CD4-positive, alpha-beta T cell treated with Interleukin-10 for 1 hour (primary cell): ENCODE results near the gene SLC25A19.
"Not testable (repeated sequence)": the region's sequence is repeated elsewhere in the genome, so short reads cannot be mapped to it uniquely, and the experiment has no call there.

Experiments
- DNase-seq: peaks from one replicate; pipeline ENCODE4 v3.0.0-alpha.2; 2020

The SLC25A19 gene

DNA sequence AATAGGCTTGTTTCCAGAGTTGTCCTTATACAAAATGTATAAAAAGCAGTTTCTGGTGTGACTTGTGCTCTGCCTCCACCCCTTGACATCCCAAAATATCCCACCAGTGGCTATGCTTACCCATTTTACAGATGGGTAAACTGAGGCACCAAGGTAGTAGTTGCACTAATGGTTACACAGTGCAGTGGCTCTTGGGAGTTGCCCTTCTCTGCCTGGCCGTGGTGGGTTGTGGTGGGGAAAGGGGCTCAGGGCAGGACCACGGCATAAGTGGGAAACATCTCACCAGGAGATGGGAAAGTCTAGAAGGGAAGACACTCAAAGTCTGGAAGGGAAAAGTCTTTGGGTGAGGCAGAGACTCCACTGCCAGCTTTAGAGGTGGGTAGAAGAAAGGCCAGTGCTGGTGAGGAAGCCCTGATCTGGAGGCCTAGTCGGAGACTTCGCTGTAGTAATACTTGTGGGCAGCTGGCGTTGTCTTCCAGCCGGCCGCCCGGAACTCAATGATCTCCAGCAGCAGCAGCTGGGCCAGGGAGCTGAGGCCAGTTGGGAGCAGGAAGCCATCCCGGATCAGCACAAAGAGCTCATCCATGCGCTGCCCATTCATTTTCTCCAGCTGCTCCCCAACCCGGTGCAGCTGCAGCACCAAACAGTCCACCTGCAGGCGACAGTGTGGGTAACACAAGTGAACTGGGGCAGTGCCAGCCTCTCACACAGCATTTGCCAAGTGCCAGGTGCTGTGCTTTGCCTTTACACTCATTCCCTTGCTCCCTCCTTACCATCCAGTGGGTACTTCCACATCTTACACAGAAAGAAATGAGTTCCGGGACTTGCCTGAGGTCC, 22.7 kb downstream of the SLC25A19 start:
- DNase-seq: no peak

DNA sequence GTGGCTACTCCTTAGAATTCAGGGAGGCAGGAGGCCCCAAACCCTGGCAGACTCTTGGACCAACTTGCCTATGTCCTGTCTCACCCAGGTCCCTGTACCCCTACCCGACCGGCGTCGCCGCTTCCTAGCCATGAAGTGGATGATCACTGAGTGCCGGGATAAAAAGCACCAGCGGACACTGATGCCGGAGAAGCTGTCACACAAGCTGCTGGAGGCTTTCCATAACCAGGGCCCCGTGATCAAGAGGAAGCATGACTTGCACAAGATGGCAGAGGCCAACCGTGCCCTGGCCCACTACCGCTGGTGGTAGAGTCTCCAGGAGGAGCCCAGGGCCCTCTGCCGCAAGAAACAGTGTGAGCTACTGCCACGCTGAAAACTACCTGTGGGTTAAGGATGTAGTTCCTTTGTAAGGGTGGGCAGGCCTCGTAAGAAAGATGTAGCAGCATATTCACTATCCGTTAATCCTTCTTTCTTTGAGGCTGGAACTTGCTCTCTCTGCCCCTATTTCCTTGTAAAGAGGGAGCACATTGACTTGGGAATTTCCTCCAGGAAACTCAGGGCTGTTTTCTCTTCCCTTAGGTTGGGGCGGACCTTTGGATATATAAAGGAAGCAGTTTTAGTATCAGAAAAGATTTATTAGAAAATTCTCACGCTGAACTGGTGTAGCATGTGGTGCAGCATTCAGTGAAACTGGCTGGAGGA, 23.5 kb downstream of the SLC25A19 start:
- no peak for DNase-seq

DNA sequence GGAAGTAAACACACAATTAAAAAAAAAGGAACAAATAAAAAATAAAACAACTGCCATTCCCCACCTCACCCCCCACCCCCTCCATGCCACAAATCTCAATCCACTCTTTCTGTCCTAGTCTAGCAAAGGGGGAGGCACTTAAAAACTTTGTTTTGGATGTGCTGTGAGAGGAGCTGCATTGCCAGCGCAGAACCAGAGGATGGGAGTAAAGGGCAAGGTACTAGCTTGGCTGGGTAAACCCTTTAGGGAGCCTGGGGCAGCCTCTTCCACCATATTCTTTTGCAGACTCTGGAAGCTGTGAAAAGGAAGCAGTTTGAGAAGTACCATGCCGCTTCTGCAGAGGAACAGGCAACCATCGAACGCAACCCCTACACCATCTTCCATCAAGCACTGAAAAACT, 26.2 kb downstream of the SLC25A19 start:
- DNase-seq: no peak

GRCh38 chr17:75262112-75262606, 27.1 kb downstream of the SLC25A19 start:
- no peak for DNase-seq

- DNase-seq: peak; percentile 96
Measured at GRCh38 chr17:75261336-75262111, 27.7 kb downstream of the SLC25A19 start, which contains the start of the genes GGA3 and MRPS7. TSS of gene GGA3 (minus strand) at chr17:75261606. CDS start at chr17:75261587, 19 bp downstream. TSS of gene MRPS7 (plus strand) at chr17:75261879. CDS start at chr17:75261901, 22 bp downstream.

DNA sequence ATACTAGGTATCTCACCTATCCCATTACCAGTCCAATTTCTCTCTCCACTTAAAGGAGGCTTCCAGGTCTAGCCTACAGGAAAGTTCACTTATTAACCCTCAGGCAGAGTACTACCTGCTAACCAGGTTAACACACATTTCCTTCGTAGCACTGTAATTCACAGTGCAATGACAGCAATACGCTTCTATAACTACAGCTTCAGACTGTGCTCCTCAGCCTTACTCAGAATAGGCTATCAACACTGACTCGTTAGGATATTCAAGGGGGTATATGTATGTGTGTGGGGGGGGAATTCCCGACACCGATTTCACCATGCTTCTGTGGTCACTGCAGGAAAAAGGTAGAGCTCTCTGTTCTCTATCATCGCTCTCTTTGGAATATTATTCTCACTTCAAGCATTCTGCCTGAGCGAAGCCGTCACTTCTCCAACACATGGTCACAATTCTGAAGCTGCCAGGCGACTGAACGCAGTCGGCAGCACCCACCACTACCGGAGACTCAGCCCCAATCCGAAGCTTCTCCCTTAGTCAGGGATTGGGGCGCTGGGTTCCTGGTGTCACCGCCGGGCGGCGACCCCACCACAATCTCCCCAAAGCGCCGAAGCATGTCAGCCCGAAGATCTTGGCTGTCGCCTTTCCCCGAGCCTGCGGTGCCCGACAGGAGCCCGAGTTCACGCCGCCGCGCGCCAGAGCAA, 28.4 kb downstream of the SLC25A19 start:
- peak; percentile 68 for DNase-seq

GRCh38 chr17:75257228-75257627, 32.0 kb downstream of the SLC25A19 start:
- DNase-seq: not testable (repeated sequence)

GRCh38 chr17:75255954-75256698, 33.1 kb downstream of the SLC25A19 start:
- DNase-seq: not testable (repeated sequence)

GRCh38 chr17:75252039-75252816, 37.0 kb downstream of the SLC25A19 start:
- no peak for DNase-seq

DNA sequence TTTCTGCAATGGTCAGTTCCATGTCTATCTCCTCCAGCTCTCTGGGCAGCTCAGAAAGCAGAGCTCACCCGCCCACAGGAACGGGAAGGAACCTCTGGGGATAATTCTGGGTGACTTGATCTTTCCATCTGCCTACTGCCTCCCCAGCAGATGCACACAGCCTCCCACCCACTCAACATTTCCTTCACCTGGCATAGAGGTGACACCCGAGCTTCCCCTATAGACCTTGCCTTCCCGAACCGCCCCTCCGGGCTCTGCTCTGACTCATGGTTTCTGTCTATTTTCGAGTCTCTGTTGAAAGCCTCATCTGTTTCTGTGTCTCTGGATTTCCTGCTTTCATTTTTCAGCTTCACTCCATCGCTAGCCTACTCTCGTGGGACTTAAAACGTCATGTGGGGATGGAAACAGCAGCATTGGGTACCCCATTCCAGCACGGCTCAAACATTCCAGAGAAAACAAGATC, 39.2 kb downstream of the SLC25A19 start:
- DNase-seq: peak; percentile 58

DNA sequence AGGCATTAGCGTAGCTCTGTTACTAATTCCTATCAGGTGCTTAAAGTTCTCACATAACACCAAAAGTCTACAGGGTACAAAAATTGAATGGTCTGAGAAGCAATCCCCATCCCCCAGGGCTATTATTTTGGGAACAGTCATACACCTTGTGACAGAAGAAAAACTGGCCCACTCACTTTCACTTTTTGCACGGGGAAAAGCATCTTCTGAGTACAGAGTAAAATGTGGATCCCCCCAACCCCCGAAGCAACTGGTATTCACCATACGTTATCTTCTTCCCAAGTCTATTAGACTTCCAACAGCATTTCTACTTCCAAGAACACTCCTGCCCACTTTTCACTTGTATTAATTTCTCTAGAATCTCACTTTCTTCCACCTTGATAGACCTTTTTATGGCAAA, 39.7 kb downstream of the SLC25A19 start:
- no peak for DNase-seq

GRCh38 chr17:75246404-75246803, 42.8 kb downstream of the SLC25A19 start:
- no peak for DNase-seq

GRCh38 chr17:75245011-75245410, 44.2 kb downstream of the SLC25A19 start:
- DNase-seq: no peak

GRCh38 chr17:75244133-75244866, 44.9 kb downstream of the SLC25A19 start:
- DNase-seq: peak; percentile 16

GRCh38 chr17:75242461-75243042, 46.7 kb downstream of the SLC25A19 start:
- peak; percentile 63 for DNase-seq

- peak; percentile 14 for DNase-seq
Measured at GRCh38 chr17:75241996-75242460, 47.2 kb downstream of the SLC25A19 start.

- DNase-seq: no peak
Measured at GRCh38 chr17:75241502-75241901, 47.7 kb downstream of the SLC25A19 start.

- DNase-seq: no peak
Measured at GRCh38 chr17:75241143-75241430, 48.1 kb downstream of the SLC25A19 start.

DNA sequence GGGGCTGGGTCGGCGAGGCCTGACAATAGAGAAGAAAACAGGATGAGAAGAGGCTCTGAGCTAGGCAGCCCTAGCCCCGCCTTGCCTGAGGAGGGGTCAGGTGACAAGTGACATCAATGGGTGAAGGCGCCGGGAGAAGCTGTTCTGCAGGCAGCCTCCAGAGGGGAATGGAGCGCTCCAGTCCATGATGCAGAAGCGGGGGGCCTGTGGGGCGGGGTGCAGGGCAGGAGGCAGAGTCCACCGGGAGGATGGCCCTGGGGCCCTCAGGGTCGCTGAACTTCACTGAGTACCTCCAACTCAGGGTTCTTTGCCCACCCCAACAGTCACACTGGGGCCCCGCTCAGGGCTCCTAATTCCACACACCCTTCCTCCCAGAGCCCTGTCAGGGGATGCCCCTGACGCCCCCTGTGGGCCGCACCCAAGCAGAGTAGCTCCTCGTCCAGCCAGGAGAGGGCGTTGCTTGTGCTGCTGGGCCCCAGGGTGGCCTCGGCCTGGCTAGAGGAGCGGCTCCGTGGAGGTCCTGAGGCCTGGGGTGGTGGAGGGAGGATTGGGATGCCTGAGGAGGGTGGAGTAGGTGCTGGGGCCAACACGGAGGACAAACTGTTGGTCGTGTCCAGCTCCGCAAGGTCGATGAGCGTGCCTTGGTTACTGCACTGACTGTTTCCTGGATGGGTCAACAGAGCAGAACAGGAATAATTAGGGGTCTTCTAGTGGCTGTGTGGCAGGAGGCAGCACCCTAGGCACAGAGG, 48.7 kb downstream of the SLC25A19 start:
- peak; percentile 34 for DNase-seq
